GM19023 (cell line): ENCODE results near the gene RAB6B.

ENCODE experiments used
- ATAC-seq: cut with Tn5 transposase; IDR thresholded peaks from one replicate; pipeline ENCODE4 v1.9.1; 2021; ENCODE audit warnings: mild to moderate bottlenecking, moderate library complexity; ENCODE audit not compliant: unreplicated experiment

Gene RAB6B

GRCh38 chr3:133931084-133931483, 35.4 kb upstream of the RAB6B start:
- ATAC-seq = no peak

- no peak for ATAC-seq
These were observed 34.8 kb upstream of the RAB6B start for GRCh38 chr3:133930341-133930933.

GRCh38 chr3:133928903-133929607, 33.4 kb upstream of the RAB6B start:
- ATAC-seq = no peak

GRCh38 chr3:133928136-133928893, 32.6 kb upstream of the RAB6B start:
- no peak for ATAC-seq

GRCh38 chr3:133927540-133928066, 31.9 kb upstream of the RAB6B start:
- ATAC-seq = peak; percentile 85

- ATAC-seq = peak; percentile 9
These were observed 31.3 kb upstream of the RAB6B start for GRCh38 chr3:133926736-133927539.

GRCh38 chr3:133925960-133926735, 30.5 kb upstream of the RAB6B start:
- ATAC-seq = no peak

- no peak for ATAC-seq
These were observed 28.4 kb upstream of the RAB6B start for GRCh38 chr3:133924041-133924440.

- ATAC-seq = no peak
These were observed 25.9 kb upstream of the RAB6B start for GRCh38 chr3:133921592-133921991.

- no peak for ATAC-seq
These were observed 21.5 kb upstream of the RAB6B start for GRCh38 chr3:133917144-133917543.

GRCh38 chr3:133915685-133916658, 20.3 kb upstream of the RAB6B start:
- no peak for ATAC-seq

- no peak for ATAC-seq
These were observed 19.3 kb upstream of the RAB6B start for GRCh38 chr3:133914839-133915600.

- ATAC-seq = no peak
These were observed 14.7 kb upstream of the RAB6B start for GRCh38 chr3:133910422-133910821.

GRCh38 chr3:133905376-133905775, 9.7 kb upstream of the RAB6B start:
- no peak for ATAC-seq

- ATAC-seq = no peak
These were observed 6.2 kb upstream of the RAB6B start for GRCh38 chr3:133901847-133902246.

GRCh38 chr3:133901083-133901482, 5.4 kb upstream of the RAB6B start:
- ATAC-seq = no peak

- ATAC-seq = no peak
These were observed 3.6 kb upstream of the RAB6B start for GRCh38 chr3:133899311-133899710.

- ATAC-seq = no peak
These were observed 1.9 kb upstream of the RAB6B start for GRCh38 chr3:133897547-133897946.
